HEK293 (cell line): ENCODE data around the gene AFG3L2.

Experiments used
- CTCF ChIA-PET: fragments of 350-600 bp; formaldehyde crosslinking; extraction: SDS; loops from one replicate; lab custom pipeline; 2021; ENCODE audit warnings: antibody characterized with exemption; lab: Yijun Ruan, JAX
- POLR2A ChIA-PET: fragments of 300-600 bp; formaldehyde crosslinking; extraction: SDS; loops from one replicate; lab custom pipeline; 2020; ENCODE audit warnings: antibody characterized with exemption, inconsistent platforms; lab: Yijun Ruan, JAX
- H3K27ac ChIP-seq: fragments of 200-500 bp; sonication (Bioruptor generic); 2 replicates; pipeline ENCODE4 v1.5.1; 2014; ENCODE audit warnings: low read depth, low read length, control low read depth, inconsistent platforms; ENCODE audit errors: extremely low read depth
- H3K36me3 ChIP-seq, 2 experiments: fragments of 200-500 bp in 1 of 2; sonication (Bioruptor generic) in 1 of 2; 1 replicate in 1 of 2; 2 replicates in 1 of 2; pipeline ENCODE4 v1.5.1; 2014 to 2017; ENCODE audit warnings: inconsistent platforms in 2 of 2, low read length in 2 of 2; ENCODE audit not compliant: control insufficient read depth in 2 of 2, insufficient read depth in 1 of 2
- H3K4me1 ChIP-seq: fragments of 200-500 bp; sonication (Bioruptor generic); 2 replicates; pipeline ENCODE4 v1.5.1; 2014; ENCODE audit warnings: mild to moderate bottlenecking, low read length, inconsistent platforms; ENCODE audit not compliant: control insufficient read depth, insufficient read depth
- H3K4me3 ChIP-seq: 2 replicates; pipeline ENCODE4 v1.5.1; 2011; ENCODE audit warnings: low read depth, mild to moderate bottlenecking, control low read depth, low read length, moderate library complexity
- H3K9me3 ChIP-seq: fragments of 200-500 bp; sonication (Bioruptor generic); 2 replicates; pipeline ENCODE4 v1.5.1; 2014; ENCODE audit warnings: low read depth, low read length, inconsistent platforms; ENCODE audit not compliant: control insufficient read depth, insufficient read depth
- KLF7 ChIP-seq: fragments of 450-650 bp; formaldehyde crosslinking; IDR thresholded peaks from 2 replicates; pipeline ENCODE4 v1.5.1; 2016; ENCODE audit warnings: missing biosample characterization, missing genetic modification characterization, borderline replicate concordance
- PRDM10 ChIP-seq: fragments of 450-650 bp; formaldehyde crosslinking; IDR thresholded peaks from 2 replicates; pipeline ENCODE4 v1.5.1; 2016; ENCODE audit warnings: missing biosample characterization, missing genetic modification characterization
- PRDM4 ChIP-seq: fragments of 450-650 bp; formaldehyde crosslinking; IDR thresholded peaks from 2 replicates; pipeline ENCODE4 v1.5.1; 2017; ENCODE audit warnings: missing biosample characterization, missing genetic modification characterization
- SP7 ChIP-seq: fragments of 450-650 bp; formaldehyde crosslinking; IDR thresholded peaks from 2 replicates; pipeline ENCODE4 v1.5.1; 2016; ENCODE audit warnings: missing biosample characterization, missing genetic modification characterization
- TCF7L2 ChIP-seq: IDR thresholded peaks from 2 replicates; pipeline ENCODE4 v1.6.1; 2011; ENCODE audit warnings: low read depth, mild to moderate bottlenecking, inconsistent platforms, low read length, moderate library complexity, borderline replicate concordance
- ZBTB11 ChIP-seq: fragments of 450-650 bp; formaldehyde crosslinking; conservative IDR thresholded peaks from 2 replicates; pipeline ENCODE4 v1.5.1; 2016; ENCODE audit warnings: low read depth, missing biosample characterization, missing genetic modification characterization
- ZBTB17 ChIP-seq: fragments of 450-650 bp; formaldehyde crosslinking; IDR thresholded peaks from 2 replicates; pipeline ENCODE4 v1.5.1; 2016; ENCODE audit warnings: missing biosample characterization, missing genetic modification characterization
- ZBTB21 ChIP-seq: fragments of 450-650 bp; formaldehyde crosslinking; IDR thresholded peaks from 2 replicates; pipeline ENCODE4 v1.5.1; 2017; ENCODE audit warnings: missing biosample characterization, missing genetic modification characterization
- ZBTB7A ChIP-seq: fragments of 450-650 bp; formaldehyde crosslinking; IDR thresholded peaks from 2 replicates; pipeline ENCODE4 v1.5.1; 2016; ENCODE audit warnings: low read depth, missing biosample characterization, missing genetic modification characterization
- ZEB2 ChIP-seq: fragments of 450-650 bp; formaldehyde crosslinking; IDR thresholded peaks from 2 replicates; pipeline ENCODE4 v1.5.1; 2016; ENCODE audit warnings: missing biosample characterization, missing genetic modification characterization
- ZIC2 ChIP-seq: fragments of 450-650 bp; formaldehyde crosslinking; IDR thresholded peaks from 2 replicates; pipeline ENCODE4 v1.5.1; 2016; ENCODE audit warnings: missing biosample characterization, missing genetic modification characterization
- ZNF10 ChIP-seq: fragments of 450-650 bp; formaldehyde crosslinking; IDR thresholded peaks from 2 replicates; pipeline ENCODE4 v1.5.1; 2017; ENCODE audit warnings: missing biosample characterization, missing genetic modification characterization
- ZNF239 ChIP-seq: fragments of 450-650 bp; formaldehyde crosslinking; IDR thresholded peaks from 2 replicates; pipeline ENCODE4 v1.5.1; 2016; ENCODE audit warnings: missing biosample characterization, missing genetic modification characterization
- ZNF280D ChIP-seq: fragments of 450-650 bp; formaldehyde crosslinking; IDR thresholded peaks from 2 replicates; pipeline ENCODE4 v1.5.1; 2016; ENCODE audit warnings: missing biosample characterization, missing genetic modification characterization
- ZNF324 ChIP-seq: fragments of 450-650 bp; formaldehyde crosslinking; IDR thresholded peaks from 2 replicates; pipeline ENCODE4 v1.5.1; 2016; ENCODE audit warnings: missing biosample characterization, missing genetic modification characterization
- ZNF530 ChIP-seq: fragments of 450-650 bp; formaldehyde crosslinking; IDR thresholded peaks from 2 replicates; pipeline ENCODE4 v1.5.1; 2016; ENCODE audit warnings: low read depth, missing biosample characterization, missing genetic modification characterization
- ZNF610 ChIP-seq: fragments of 450-650 bp; formaldehyde crosslinking; IDR thresholded peaks from 2 replicates; pipeline ENCODE4 v1.5.1; 2016; ENCODE audit warnings: missing biosample characterization, missing genetic modification characterization, borderline replicate concordance
- ZNF626 ChIP-seq: fragments of 450-650 bp; sonication (Bioruptor Pico); formaldehyde crosslinking; IDR thresholded peaks from 2 replicates; pipeline ENCODE4 v1.5.1; 2018; ENCODE audit warnings: missing biosample characterization, missing genetic modification characterization, inconsistent platforms
- ZNF645 ChIP-seq: fragments of 450-650 bp; formaldehyde crosslinking; IDR thresholded peaks from 2 replicates; pipeline ENCODE4; 2016; ENCODE audit warnings: missing biosample characterization, missing genetic modification characterization
- ZNF837 ChIP-seq: fragments of 450-650 bp; formaldehyde crosslinking; IDR thresholded peaks from 2 replicates; pipeline ENCODE4 v1.5.1; 2016; ENCODE audit warnings: missing biosample characterization, missing genetic modification characterization
- ZXDB ChIP-seq: fragments of 450-650 bp; formaldehyde crosslinking; IDR thresholded peaks from 2 replicates; pipeline ENCODE4 v1.5.1; 2016; ENCODE audit warnings: missing biosample characterization, missing genetic modification characterization

The AFG3L2 gene

GRCh38 chr18:12376034-12376753, 833 bp downstream of the AFG3L2 start:
- H3K9me3 ChIP-seq: no peaks in the 10 kb centered on the region
- POLR2A ChIA-PET: interaction anchor here (1.0 to 2.2 kb wide), 16 partner anchors 9 to 1350 kb away, joined by 3 to 35 read pairs (median 8); partner anchors contain the start of genes CEP192, CEP76, FAM210A and PRELID3A
- peaks cover 2 to 5% of the 10 kb centered on the region in 2 experiments; a peak in 2 of 3 replicates for H3K36me3 ChIP-seq
- peaks cover 16% of the 10 kb centered on the region for H3K4me1 ChIP-seq
- CTCF ChIA-PET: interaction anchor here (0.6 to 2.0 kb wide), 5 partner anchors 15 to 716 kb away, joined by 3 to 7 read pairs (median 4); no protein-coding TSS in a partner anchor
- H3K4me3 ChIP-seq: peak overlapping the region; percentile 68
- peak overlapping the region; percentile 99 for H3K27ac ChIP-seq
- TF ChIP-seq ZNF610 (tag by site-specific recombination) (no peak), ZNF645 (no peak), ZNF239 (tag by site-specific recombination) (0 out of 2 replicates have a peak, but pooled peaks have one; percentile 35), ZBTB17 (tag by site-specific recombination) (0 out of 2 replicates have a peak, but pooled peaks have one; percentile 25), SP7 (0 out of 2 replicates have a peak, but pooled peaks have one; percentile 48), ZNF837 (tag by site-specific recombination) (no peak), ZXDB (peak; percentile 78; the same call in 1 of the 2 replicates), ZBTB7A (tag by site-specific recombination) (no peak), ZNF324 (tag by site-specific recombination) (0 out of 2 replicates have a peak, but pooled peaks have one; percentile 47), ZIC2 (tag by site-specific recombination) (peak; percentile 50), ZBTB11 (tag by site-specific recombination) (peak; percentile 18; the same call in 1 of the 2 replicates), ZEB2 (peak; percentile 59; the same call in 1 of the 2 replicates), PRDM4 (tag by site-specific recombination) (no peak), TCF7L2 (no peak), ZNF280D (tag by site-specific recombination) (no peak), ZNF626 (tag by site-specific recombination) (no peak), ZBTB21 (tag by site-specific recombination) (no peak), KLF7 (tag by site-specific recombination) (peak; percentile 10; the same call in 1 of the 2 replicates), ZNF530 (tag by site-specific recombination) (no peak), ZNF10 (no peak), PRDM10 (tag by site-specific recombination) (no peak)
